GM19397 (cell line): Measurements from ENCODE around the gene GRIN1.

ENCODE experiments used
- ATAC-seq: cut with Tn5 transposase; IDR thresholded peaks from one replicate; pipeline ENCODE4 v1.9.1; 2021; ENCODE audit warnings: mild to moderate bottlenecking, moderate library complexity; ENCODE audit not compliant: unreplicated experiment

The GRIN1 gene

DNA sequence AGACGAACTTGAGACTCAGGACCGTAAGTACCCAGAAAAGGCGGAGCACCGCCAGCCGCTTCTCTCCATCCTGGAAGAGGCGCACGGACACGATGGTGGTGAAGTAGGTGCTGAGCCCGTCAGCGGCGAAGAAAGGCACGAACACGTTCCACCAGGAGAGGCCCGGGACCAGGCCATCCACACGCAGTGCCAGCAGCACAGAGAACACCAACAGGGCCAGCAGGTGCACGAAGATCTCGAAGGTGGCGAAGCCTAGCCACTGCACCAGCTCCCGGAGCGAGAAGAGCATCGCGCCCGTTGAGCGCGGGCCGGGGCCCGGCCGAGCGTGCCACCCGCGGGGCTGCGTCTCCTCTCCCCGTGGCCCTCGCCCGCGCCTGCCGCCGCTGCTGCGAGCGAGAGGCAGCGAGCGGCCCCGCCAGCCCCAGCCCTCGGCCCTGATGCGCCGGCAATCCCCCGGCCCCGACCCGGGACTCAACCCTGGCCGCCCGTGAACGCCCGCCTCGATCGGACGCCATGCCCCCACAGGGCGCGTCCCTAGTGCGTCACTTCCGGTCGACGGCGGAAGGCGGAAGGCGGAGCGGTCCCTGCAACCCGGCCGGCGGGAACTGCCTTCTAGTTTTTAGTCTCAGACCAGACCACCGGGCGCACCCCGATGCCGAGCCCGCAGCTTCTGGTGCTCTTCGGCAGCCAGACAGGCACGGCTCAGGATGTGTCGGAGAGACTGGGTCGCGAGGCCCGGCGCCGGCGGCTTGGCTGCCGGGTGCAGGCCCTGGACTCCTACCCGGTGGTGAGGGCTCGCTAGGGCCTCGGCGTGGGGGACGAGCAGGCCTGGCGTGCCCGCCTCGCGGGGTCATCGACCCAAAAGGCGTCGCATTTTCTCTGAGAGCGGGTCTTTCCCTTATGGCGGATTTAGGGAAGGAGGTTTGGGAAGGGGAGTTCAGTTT lies 66.4 kb downstream of the GRIN1 start, which contains the start of the genes NDOR1 and TMEM203:
Gene NDOR1, plus strand, starts transcription at position 575 of the 944 bp plus-strand sequence. Its CDS starts 78 bp downstream, at position 653.
Gene TMEM203, minus strand, starts transcription at position 523 of the 944 bp plus-strand sequence. Its CDS starts 234 bp downstream, at position 289.
- peak; percentile 51 for ATAC-seq

DNA sequence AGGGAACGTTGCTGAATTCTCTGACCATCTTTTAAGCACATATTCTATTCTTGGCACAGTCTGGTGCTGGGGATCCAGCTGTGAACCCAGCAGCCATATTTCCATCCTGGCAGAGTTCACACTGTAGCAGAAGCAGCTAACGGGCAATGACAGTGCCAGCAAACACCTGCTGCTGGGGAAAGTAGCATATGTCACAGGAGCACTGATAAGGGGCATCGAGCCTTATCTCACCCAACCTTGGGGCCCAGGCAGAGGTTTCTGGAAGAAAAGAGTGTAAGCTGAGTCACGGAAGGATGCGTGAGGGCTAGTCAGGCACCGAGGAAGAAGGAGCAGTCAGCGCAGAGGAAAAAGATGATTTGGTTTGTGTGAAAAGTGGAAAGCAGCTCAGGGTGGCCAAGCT lies 67.6 kb downstream of the GRIN1 start:
- no peak for ATAC-seq

DNA sequence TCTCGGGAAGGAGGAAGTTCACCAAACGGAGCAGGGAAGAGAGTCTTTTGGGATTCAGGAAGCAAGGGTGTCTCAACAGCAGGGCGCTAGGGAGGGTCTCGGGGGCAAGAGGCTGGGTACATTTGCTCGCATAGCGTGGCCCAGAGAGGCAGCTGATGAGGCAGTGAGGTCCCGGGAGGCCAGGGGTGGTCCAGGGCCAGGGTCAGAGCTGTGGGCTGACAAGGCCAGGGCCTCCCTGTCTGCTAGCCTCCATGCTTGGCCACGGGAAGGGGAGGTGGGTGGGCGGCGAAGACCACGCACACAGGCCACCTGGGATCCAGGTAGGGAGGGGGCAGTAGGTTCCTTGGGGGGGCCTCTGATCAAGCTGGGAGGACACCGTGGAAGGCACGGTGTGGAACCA lies 72.6 kb downstream of the GRIN1 start:
- ATAC-seq: no peak

DNA sequence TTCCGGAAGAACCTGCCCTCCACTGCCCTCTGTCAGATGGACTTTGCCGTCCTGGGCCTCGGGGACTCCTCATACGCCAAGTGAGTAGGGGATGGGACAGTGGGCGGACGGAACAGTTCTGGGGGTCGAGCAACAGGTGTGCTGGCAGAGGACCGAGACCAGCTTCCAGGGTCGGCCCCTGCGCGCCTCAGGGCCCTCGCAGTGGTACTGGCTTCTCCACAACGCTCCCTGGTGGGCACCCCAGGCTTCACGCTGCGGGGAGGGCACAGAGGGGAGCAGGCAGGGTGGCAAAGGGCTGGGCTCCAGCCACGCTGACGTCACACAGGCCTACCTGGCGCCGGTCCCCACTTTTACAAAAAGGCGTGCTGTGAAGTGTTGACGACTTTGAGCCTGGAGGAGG lies 73.6 kb downstream of the GRIN1 start:
- no peak for ATAC-seq

DNA sequence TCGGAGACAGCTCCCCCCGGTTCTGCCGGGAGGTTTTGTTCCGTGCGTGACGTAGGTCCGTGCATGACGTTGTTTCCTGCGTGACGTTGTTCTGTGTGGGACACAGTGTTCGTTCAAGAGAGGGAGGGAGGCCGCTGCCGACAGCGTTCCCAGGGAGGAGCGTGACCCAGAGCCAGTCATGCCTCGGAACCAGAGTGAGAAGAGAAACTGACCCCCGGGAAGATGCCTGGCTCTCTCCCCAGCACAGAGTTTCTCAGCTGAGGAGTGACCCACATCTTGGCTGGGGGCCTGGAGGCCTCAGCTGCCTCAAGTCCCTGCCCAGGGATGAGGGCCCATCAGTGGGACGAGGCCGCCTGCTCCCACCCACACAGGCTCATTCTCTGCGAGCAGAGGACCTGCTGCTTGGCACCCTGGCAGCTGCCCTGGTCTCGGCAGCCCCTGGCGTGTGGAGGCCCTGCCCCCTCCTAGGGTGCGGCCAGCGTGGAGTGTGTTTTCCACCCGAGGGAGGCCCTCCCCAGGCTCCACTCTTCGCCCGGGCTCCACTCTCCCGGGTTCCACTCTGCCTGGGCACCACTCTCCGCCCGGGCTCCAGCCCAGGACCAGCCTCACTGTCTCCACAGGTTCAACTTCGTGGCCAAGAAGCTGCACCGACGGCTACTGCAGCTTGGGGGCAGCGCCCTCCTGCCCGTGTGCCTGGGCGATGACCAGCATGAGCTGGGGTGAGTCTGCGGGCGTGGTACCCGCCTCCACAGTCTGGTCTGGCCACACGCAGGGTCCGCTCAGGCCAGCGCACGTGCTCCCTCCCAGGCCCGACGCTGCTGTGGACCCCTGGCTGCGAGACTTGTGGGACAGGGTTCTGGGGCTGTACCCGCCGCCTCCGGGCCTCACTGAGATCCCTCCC lies 74.5 kb downstream of the GRIN1 start:
- no peak for ATAC-seq

DNA sequence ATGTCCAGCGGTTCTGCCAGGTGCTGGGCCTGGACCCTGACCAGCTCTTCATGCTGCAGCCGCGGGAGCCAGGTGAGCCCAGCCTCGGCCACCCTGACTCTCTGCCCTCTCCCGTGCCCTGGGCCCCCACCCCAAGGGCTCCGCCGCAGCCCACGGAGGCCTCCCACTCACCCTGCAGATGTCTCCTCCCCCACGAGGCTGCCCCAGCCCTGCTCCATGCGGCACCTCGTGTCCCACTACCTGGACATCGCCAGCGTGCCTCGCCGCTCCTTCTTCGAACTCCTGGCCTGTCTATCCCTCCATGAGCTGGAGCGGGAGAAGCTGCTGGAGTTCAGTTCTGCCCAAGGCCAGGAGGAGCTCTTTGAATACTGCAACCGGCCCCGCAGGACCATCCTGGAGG lies 75.7 kb downstream of the GRIN1 start:
- ATAC-seq: no peak

DNA sequence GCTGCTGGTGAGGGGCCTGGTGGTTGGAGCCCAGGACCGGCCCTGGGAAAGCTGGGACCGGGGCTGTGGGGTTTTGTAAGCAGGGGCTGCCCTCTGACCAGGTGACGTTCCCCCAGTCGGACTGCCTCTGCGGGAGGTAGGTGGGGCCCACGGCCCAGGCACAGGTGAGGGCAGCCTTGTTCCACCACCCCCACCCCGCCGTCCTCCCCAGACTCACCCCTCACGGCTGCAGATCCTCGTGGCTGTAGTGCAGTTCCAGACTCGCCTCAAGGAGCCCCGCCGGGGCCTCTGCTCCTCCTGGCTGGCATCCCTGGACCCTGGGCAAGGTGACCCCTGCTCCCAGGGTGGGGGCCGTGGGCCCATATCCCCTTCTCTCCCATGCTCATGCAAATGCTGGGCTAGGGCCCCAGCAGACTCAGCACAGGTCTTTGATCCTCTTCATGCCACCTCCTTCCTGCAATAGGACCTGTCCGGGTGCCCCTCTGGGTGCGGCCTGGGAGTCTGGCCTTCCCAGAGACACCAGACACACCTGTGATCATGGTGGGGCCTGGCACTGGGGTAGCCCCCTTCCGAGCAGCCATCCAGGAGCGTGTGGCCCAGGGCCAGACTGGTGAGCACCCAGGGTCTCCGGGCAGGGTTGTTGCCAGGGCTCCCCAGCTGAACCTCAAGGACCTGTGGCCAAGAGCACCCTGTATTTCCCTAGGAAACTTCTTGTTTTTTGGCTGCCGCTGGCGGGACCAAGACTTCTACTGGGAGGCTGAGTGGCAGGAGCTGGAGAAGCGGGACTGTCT lies 76.4 kb downstream of the GRIN1 start:
- ATAC-seq: no peak

DNA sequence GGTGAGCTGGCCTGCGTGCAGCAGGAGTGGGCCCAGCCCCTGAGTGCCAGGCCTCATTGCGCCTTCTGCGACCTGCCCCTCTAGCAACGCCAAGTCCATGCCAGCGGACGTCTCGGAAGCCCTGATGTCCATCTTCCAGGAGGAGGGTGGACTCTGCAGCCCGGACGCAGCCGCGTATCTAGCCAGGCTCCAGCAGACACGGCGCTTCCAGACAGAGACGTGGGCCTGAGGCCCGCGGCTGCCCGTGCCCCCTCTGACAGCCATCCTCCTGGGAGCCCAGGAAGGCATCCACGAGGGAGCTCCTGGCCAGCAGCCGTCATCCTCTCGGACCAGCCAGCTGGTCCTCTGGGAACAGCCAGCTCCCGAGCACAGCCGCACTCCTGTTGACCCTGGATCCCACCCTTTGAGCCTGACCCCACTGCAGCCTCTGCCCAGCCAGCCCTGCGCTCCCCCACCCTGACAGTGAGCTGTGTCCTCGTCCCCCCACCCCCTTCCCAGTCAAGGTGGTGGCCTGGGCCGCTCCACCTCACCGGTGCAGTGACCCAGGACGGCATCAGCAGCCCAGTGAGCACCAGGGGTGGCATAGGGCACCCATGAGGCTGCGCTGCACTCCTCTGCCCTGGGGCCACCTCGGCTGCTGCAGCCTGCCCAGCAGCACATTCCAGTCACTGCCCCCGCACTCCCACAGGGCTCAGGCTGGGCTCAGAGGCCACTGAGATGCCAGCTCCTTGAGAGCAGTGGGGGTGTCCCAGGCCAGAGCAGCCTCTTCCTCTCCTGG lies 77.4 kb downstream of the GRIN1 start:
- no peak for ATAC-seq

DNA sequence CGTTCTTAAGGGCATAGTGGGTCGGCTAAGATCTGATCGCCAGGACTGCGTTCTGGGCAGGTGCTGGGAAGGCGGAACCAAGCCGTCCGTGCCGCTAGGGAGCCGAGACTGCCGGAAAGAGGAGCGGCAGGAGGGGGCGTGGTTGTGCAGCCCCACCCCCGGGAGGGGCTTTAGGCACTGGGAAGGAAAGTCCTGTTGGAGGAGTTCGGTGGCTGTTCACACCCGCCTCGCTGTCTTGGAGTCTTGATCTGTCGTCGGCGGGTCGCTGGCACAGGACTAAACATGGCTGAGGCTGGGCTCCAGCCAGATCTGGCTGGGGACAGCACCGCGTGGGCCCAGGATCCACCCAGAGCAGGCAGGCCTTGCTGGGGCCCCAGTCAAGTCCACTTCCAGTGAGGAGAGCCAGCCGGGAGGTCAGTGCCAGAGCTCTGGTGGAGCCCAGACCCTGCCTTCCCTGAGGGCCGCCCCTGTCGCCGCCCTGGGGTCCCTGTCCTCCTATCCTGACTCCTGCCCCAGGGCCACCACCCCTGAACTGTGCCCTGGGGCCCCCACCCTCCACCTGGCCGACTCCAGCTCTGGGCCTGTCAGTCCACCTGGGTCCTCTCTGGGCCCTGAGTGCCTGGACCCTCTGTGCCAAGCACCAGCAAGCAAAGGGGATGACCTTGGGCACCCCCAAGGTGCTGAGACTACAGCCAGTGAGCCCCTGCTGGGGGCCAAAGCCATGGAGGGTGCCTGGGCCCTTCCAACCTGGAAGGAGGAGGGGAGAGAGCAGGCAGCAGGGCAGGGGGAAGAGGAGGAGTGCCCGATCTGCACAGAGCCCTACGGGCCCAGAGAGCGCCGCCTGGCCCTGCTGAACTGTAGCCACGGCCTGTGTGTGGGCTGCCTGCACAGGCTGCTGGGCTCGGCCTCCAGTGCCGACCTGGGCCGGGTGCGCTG lies 78.6 kb downstream of the GRIN1 start:
- ATAC-seq: no peak

DNA sequence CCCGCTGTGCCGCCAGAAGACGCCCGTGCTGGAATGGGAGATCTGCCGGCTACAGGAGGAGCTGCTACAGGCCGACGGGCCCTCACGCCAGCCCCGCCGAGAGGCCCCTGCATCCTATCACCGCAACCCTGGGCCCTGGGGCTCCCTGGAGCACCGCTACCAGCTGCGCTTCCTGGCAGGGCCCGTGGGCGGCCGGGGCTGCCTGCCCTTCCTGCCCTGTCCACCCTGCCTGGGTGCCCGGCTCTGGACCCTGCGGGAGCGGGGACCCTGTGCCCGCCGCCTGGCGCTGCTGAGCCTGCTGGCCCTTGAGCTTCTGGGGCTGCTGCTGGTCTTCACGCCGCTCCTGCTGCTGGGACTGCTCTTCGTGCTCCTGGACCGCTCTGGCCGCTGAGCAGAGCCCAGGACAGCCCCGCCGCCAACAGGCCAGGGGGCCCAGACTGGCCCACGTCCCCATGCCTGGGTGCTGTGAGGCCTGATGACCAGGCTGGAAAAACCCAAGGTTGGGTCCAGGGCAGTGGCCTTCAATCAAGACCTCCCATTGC lies 79.3 kb downstream of the GRIN1 start:
- ATAC-seq: no peak
